ENCODE measurements around the gene CASZ1.

Gene CASZ1

DNA sequence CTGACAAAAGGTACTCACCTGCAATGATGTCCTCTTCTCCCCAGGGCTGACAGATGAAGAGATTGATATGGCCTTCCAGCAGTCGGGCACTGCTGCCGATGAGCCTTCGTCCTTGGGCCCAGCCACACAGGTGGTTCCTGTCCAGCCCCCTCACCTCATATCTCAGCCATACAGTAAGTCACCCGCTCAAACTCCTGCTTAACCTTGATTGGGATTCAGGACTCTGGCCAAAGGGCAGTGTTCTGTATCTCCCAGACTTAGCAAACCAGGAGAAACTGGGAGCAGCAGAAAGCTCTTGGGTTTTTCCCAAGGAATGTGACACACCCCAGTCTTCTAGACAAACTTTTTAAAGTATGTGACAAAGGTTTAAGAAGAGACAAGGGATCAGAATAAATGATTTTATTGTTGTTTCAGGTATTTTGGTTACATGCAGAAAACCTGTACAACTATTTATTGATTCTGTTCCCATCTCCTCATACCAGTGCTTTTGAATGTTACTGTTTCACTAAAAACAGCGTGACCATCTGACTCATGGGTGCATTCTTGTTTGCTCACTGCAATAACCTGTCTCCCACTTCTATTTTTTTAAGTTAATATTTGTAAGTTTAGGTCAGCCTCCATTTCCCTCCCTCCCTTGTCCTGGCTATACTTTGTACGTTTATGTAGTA, 197.1 kb downstream of the CASZ1 start:
- DNase-seq (ENCODE audit: low read depth in 2 of 2): no peak

DNA sequence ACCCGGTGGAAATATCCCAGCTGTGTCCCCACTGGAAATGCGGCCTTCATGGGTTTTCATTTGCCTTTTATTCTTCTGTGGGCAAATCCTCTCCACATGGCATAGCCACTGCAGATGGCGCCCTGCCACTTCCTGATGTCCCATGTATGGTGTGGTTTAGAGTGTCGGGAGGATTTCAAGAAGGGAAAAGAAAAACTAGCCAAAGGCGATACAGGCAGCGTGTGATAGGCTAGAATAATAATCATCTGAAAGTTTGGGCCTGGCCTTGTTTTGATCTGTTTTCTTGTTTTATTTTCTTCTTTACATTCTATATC, 198.1 kb downstream of the CASZ1 start:
- DNase-seq (ENCODE audit: low read depth in 2 of 2): no peak

DNA sequence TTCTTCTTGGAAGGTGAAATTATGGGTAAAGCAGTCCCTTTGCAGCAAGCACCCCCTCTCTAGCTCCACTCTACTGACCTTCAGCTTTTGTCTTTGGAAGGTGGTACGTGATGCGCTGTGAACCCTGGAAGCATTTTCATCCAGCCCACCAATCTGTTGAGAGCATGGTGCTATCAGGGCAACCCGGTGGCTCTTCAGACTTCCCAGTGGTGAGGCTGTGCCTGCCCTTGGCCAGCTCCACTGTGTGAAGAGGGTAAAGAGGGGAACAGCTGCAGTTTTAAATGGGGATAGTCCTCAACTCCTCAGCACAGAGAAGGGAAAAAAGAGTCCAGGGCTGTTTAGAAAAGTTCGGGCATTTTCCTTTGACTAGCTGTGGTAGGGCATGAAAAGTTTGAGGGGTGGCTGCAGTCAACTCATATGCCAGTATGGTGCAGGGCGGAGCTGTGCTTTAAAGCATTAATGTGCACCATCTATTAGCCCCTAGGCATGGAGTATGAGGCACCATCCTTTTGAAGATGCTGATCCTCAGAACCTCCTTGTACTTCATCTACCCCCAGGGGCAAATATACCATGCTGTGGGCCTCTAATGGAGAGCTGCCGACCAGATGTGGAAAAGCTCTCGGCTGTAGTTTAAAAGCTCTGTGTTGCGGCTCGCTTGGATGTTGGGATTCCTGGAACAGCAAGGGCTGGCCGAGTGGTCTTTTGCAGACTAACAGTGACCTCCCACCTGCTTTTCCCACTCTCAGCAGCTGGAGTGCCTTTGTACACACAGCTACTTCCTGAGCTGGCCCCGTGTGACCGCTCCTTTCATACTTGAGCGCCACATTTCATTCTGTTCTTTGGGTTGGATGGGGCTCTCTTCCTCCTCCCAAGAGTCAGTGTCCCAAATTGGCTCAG, 198.7 kb downstream of the CASZ1 start:
- DNase-seq (ENCODE audit: low read depth in 2 of 2): no peak

DNA sequence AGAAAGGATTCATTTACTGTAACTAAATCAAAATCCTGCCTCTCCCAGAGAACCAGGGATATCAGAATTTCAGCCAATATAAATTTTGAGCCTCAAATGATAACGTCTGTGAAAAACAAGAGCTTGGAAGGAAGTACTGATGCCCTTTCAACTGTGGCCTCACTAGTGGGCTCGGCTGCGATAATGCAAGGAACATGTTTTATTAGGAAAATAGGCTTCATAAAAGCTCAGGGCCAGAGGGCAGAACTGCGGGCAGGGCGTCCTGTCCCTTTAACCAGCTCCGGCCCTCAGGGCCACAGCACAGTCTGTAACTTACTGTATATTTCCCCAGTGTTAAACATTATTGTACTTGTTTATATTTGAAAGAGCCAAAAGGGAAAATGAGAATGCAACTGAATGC, 199.7 kb downstream of the CASZ1 start:
- no peak for DNase-seq (ENCODE audit: low read depth in 2 of 2)

DNA sequence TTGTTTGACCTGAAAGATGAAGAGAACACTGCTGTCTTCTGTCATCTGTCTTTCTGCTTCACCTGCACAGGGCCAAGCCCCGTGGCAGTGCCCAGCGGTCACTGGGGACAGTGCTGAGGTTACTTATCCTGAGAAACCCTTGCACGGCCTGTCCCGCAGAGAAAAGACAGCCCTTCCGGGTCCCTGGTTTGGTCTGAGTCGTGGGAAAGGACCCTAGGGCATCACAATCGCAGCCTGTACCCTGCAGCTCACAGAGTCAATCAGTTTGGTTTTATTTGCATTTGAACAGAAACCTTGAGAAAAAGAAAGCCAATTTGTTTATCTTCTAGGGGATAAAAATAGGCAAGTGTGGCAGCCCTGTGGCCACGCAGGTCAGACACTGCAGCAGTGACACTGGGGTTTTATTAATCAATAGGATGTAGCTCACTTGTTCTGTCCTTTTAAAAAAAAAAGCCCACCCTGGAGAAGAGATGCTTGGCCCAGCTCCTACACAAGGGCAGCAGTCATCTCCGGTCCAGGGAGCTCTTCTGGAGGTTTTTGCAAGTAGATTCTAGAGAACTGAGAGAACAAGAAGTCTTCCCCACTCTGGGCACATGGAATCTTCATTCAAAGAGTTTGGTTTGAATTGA, 201.7 kb downstream of the CASZ1 start:
- DNase-seq (ENCODE audit: low read depth in 2 of 2): no peak

DNA sequence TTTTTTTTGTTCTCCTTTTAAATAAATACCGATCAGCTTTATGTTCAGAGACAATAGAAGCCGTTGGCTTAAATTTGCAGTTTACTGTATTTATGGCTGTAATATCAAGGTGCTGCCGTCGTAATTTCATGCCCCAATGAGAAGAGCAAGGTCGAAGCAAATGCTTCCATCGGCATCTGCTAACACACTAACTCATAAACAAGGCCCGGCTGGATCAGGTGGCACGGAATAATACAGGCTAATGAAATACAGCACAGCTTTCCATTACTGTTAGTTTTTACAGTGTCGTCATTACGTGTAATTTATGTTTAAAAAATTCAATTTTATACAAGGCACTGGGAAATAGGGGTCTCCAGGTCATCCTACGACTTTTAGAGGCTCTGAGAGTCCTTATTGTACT, 202.7 kb downstream of the CASZ1 start:
- no peak for DNase-seq (ENCODE audit: low read depth in 2 of 2)

DNA sequence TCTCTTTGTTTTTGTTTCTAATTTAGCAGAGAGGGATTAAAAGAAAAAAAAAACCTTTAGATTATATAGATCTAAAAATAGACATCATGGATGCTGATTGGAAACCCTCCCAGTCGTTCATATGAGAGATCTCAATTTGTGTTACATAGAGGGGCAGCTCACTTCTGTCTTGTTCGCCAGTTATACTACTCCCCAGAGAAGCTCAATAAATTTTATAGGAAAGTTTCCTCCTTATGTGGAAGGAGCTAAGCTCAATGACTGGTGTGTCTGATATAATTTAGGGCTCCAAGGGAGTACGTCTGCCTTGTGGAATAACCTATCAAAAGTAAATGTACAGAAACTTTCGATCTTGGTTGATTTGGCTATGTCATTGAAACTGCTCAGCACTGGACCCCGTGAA, 204.1 kb downstream of the CASZ1 start:
- DNase-seq (ENCODE audit: low read depth in 2 of 2): no peak

DNA sequence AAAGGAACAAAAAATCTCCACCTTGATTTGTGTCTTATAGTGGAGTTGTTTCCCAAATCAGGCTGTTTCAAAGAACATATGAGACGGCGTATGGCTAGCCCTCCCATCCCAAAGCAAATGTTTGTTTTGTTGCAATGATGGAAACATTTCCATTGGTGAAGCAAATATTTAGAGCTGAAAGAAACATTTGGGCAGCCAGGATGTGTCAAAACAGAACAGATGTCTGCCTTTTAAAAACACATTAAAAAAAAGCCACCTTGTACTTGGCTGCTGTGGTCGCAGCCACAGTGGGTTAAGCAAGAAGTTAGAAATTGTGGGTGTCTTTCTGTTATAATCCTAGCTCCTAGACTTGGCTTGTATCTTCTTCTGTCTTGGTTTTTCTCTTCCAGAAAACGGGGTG, 205.4 kb downstream of the CASZ1 start:
- DNase-seq (ENCODE audit: low read depth in 2 of 2): no peak

DNA sequence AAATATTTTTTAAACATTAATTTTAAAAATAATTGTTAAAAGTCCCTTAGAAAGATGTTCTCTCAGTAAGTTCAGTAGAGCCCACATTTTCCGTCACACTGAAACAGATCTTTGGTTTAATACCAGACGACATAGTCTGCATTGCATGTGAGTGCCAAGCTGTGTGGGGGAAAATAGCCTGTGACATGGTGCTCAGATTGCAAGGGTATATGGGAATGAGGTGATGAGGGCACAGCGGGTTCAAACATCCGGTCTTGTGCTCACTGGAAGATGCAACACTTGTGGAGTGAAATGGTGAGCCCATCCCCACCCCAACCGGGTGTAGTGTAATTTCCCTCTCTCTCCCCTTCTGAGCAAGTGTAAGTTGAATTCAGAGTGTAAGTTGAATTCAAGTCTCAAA, 207.4 kb downstream of the CASZ1 start:
- no peak for DNase-seq (ENCODE audit: low read depth in 2 of 2)

DNA sequence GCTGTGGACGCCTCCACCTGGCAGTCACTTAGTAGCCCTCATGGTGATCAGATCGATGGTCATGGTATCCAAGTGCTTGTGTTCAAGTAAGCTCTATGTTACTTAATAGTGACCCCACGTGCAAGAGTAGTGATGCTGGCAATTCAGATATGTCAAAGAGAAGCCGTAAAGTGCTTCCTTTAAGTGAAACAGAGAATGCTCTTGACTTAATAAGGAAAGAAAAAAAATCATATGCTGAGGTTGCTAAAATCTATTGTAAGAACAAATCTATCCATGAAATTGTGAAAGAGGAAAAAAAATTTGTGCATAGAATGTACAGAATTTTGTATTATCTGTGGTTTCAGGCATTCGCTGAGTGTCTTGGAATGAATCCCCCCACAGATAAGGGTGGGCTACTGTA, 207.8 kb downstream of the CASZ1 start:
- DNase-seq (ENCODE audit: low read depth in 2 of 2): no peak
